ENCODE data around the gene TOB1. TPM values are rescaled to one million over a fixed set of nuclear protein-coding genes. Genes with fewer than 3 reads are reported as not detected.

The TOB1 gene
- total RNA-seq, 1 donor = 18.6 TPM

DNA sequence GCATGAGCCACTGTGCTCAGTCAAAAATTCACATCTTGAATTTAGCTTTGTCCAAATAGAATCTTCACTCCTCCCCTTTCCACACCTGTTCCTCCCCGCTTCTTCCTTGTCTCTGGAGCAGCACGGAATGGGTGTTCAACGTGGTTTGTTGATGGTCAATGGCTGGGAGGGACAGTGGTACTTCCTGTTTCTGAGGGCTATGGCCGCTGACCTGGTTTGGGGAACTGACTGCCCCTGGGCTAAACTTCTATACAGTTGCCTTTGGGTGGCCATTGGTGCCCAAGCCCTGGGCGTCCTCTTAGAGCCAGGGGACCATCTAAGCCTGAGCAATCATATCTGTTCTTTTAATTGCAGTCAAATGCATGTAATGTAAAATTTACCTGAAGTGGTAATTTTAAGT is 49.9 kb downstream of the TOB1 start:
- no peak for DNase-seq (ENCODE audit: low read depth)
- no peak for TF ChIP-seq CTCF (IDR thresholded peaks at IDR 0.05; ENCODE audit: insufficient read depth, low read depth, low read length)
- H3K4me3 ChIP-seq (ENCODE audit: low read depth, low read length) = no peak overlapping the region

DNA sequence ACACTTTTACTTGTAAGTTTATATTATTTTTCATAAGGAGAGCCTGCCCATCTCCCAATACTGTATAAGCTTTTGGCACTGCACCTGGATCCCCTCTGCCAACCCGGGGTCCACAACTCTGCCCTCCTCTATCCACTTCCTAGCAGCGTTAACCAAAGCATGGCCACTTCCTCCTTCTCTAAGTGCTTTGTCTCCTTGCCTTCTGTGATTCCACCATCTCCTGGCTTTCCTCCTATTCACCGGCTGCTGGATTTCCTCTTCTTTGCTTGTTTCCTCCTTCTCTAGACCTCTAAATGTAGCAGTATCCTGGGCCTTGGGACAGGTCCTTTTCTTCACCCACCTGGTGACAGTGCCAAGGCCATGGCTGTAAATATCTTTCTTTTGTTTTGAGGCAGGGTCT is 50.8 kb downstream of the TOB1 start:
- H3K4me3 ChIP-seq (ENCODE audit: low read depth, low read length) = no peak overlapping the region
- no peak for TF ChIP-seq CTCF (IDR thresholded peaks at IDR 0.05; ENCODE audit: insufficient read depth, low read depth, low read length)
- DNase-seq (ENCODE audit: low read depth) = no peak

DNA sequence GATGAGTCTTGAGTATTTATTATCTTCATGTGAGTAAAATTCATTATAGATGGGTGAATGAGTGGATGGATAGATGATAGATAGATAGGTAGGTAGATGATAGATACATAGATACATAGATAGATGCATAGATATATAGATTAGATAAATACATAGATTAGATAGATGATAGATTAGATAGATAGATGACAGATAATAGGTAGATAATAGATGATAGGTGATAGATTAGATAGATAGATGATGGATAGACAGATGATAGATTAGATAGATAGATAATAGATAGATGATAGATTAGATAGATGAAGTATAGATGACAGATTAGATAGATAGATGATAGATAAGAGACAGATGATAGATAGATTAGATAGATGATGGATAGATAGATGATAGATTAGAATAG is 52.6 kb downstream of the TOB1 start:
- H3K4me3 ChIP-seq (ENCODE audit: low read depth, low read length) = no peak overlapping the region
- TF ChIP-seq CTCF (IDR thresholded peaks at IDR 0.05; ENCODE audit: insufficient read depth, low read depth, low read length) = no peak
- no peak for DNase-seq (ENCODE audit: low read depth)

Other genes starting within 250 kb of the TOB1 start
- 14.5 and 39.3 TPM in 2 replicates for gene ABCC3, start 231.5 kb downstream of the TOB1 start, total RNA-seq
- gene ANKRD40, start 158.4 kb downstream of the TOB1 start, total RNA-seq = 47.0 and 59.6 TPM in 2 replicates
- 26.7 and 31.5 TPM in 2 replicates for gene LUC7L3, start 146.8 kb downstream of the TOB1 start, total RNA-seq
- not detected in 2 replicates for gene ANKRD40CL, start 98.8 kb downstream of the TOB1 start, total RNA-seq
- gene WFIKKN2, start 30.8 kb downstream of the TOB1 start, total RNA-seq = under 0.01 TPM in 2 replicates

All from fibroblast of villous mesenchyme (primary cell).